ENCODE results near the gene ZNF487.

The ZNF487 gene

DNA sequence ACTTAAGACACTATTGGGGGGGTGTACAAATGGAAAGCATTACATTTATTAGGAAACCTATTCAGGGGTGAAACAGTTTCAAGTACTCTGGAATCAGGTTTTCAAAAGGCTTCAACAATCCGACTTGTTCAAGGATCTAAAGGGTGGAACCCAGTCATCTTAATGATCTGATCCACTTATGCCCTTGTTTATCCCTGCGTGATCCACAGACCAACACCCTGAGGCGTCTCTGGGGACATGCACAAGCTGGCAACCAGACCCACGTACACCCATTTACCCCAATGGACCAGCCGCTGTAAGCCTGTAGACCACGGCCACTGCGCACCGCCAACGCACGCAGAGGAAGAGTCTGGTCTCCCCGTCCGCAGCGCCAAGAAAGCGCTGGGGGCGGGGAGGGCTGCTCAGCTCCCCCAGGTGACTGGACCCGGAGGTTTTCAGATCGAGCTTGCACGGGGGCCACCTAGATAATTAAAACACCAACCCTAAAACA, 41.3 kb upstream of the ZNF487 start:
- Histone ChIP-seq H3K27ac (ENCODE audit: low read depth, low read length) (peak overlapping the region; percentile 99), H3K36me3 (ENCODE audit: control insufficient read depth in 1 of 2, insufficient read depth in 2 of 2, low read length in 2 of 2) (peaks cover 39 to 49% of the 10 kb centered on the region in 2 donors), H3K27me3 (ENCODE audit: control insufficient read depth in 1 of 2, insufficient read depth in 2 of 2, low read length in 2 of 2) (no peaks in the 10 kb centered on the region), H3K9ac (ENCODE audit: low read depth in 1 of 2, low read length in 2 of 2) (peak overlapping the region; percentile 71 to 88), H3K4me3 (ENCODE audit: low read depth in 1 of 2, low read length in 2 of 2) (peak overlapping the region; percentile 80 to 90), H3K4me1 (ENCODE audit: control insufficient read depth in 1 of 2, insufficient read depth in 2 of 2, low read length in 2 of 2) (peaks cover 51 to 59% of the 10 kb centered on the region in 2 donors), H3K9me3 (ENCODE audit: control insufficient read depth in 1 of 2, low read length in 2 of 2) (no peaks in the 10 kb centered on the region)

DNA sequence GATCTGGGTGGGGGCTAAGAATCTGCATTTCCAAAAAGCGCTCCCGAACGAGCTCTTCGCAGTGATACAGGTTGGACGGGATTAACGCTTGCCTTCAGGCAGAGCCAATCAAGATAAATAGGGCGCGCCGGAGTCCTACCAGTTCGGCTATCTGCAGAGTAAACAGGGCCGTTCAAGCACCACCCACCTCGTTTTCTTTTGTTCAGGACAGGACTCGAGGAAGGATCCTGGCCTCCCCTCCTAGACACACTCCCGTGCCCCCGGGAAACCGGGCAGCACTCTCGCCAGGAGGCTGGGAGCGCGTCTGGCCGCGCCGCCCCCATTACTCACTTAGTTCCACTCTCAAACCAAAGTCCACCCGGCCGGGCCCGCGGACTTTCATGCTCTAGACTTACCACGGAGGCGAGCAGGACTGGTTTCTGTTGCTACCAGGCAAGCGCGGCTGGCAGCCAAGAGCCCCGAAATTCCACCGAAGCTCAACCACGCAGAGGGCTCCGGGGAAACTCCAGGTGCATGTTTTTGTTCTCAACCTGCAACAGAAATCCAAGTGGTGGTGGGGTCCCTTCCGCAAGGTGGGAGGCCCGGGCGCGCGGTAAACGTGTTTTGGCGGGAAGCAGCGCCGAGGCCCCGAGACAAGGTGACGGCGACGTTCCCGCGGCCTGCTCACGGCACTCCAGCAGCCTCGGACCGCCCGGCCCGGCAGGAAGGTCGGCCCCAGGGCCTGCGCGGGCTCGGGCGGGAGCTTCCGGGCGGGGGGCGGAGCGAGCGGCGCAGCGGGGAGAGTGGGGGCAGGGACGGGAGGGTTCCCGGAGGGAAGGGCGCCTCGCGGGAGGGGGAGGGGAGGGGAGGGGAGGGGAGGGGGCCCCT, 40.6 kb upstream of the ZNF487 start:
- Histone ChIP-seq H3K9ac (ENCODE audit: low read depth in 1 of 2, low read length in 2 of 2) (peak overlapping the region; percentile 71 to 88), H3K27ac (ENCODE audit: low read depth, low read length) (peak overlapping the region; percentile 99), H3K4me1 (ENCODE audit: control insufficient read depth in 1 of 2, insufficient read depth in 2 of 2, low read length in 2 of 2) (peaks cover 58 to 65% of the 10 kb centered on the region in 2 donors), H3K36me3 (ENCODE audit: control insufficient read depth in 1 of 2, insufficient read depth in 2 of 2, low read length in 2 of 2) (peaks cover 35 to 42% of the 10 kb centered on the region in 2 donors), H3K4me3 (ENCODE audit: low read depth in 1 of 2, low read length in 2 of 2) (peak overlapping the region; percentile 80 to 90), H3K27me3 (ENCODE audit: control insufficient read depth in 1 of 2, insufficient read depth in 2 of 2, low read length in 2 of 2) (no peaks in the 10 kb centered on the region), H3K9me3 (ENCODE audit: control insufficient read depth in 1 of 2, low read length in 2 of 2) (no peaks in the 10 kb centered on the region)

DNA sequence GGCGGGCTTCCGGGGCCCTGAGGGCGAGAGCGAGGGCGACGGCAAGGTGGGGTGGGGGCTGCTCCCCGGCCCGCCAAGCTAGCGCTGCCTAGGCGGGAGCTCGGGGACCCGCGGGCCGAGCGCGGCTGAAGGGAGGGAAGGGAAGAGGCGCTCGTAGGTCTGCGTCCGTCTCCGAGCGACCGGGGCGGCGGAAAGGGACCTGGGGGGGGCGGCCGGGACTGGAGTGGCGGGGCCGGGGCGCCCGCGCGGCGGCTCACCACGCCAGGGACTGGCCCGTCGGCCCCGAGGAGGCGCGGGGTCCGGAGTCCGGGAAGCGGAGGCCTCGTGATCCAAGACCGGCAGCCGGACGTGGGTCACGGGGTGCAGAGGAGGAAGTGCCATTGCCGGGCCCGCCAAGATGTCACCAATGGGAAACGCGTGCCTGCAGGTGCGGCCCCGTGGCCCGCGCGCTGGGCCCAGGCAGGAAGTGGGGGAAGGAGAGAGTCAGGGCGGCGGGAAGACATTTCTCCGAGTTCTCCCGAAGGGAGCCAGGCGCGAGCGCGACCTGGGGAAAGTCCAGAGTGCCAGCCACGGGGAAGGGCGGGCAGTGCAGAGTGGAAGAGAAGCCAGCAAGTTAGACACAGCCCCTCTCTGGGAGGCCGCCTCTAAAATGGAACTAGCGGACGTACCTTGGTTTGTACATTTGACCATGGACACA, 39.8 kb upstream of the ZNF487 start:
- Histone ChIP-seq H3K9me3 (ENCODE audit: control insufficient read depth in 1 of 2, low read length in 2 of 2) (no peaks in the 10 kb centered on the region), H3K4me1 (ENCODE audit: control insufficient read depth in 1 of 2, insufficient read depth in 2 of 2, low read length in 2 of 2) (peaks cover 66 to 71% of the 10 kb centered on the region in 2 donors), H3K27me3 (ENCODE audit: control insufficient read depth in 1 of 2, insufficient read depth in 2 of 2, low read length in 2 of 2) (no peaks in the 10 kb centered on the region), H3K27ac (ENCODE audit: low read depth, low read length) (peak overlapping the region; percentile 99), H3K4me3 (ENCODE audit: low read depth in 1 of 2, low read length in 2 of 2) (peak overlapping the region; percentile 67 to 72), H3K36me3 (ENCODE audit: control insufficient read depth in 1 of 2, insufficient read depth in 2 of 2, low read length in 2 of 2) (peaks cover 29 to 34% of the 10 kb centered on the region in 2 donors), H3K9ac (ENCODE audit: low read depth in 1 of 2, low read length in 2 of 2) (peak overlapping the region; percentile 48 to 66)

DNA sequence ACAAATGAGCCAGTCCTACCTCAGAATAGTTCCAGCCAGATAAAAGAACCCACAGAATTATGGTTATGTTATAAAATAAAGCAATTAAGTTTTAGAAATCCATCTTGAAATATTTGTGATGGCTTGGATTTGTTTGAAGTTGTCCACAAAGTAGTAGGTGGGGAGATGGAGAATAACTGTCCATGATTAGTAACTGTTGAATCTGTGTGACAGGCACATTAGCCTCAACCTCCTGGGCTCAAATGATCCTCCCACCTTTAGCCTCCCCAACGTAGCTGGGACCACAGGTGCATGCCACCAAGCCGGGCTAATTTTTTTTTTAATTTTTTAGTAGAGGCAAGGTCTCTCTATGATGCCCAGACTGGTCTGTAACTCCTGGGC, 38.0 kb upstream of the ZNF487 start:
- H3K4me1 ChIP-seq (ENCODE audit: control insufficient read depth in 1 of 2, insufficient read depth in 2 of 2, low read length in 2 of 2): peaks cover 79 to 80% of the 10 kb centered on the region in 2 donors
- H3K4me3 ChIP-seq (ENCODE audit: low read depth in 1 of 2, low read length in 2 of 2): peak overlapping the region; percentile 67 to 72
- H3K9ac ChIP-seq (ENCODE audit: low read depth in 1 of 2, low read length in 2 of 2): peak overlapping the region; percentile 48 to 66
- no peaks in the 10 kb centered on the region for H3K27me3 ChIP-seq (ENCODE audit: control insufficient read depth in 1 of 2, insufficient read depth in 2 of 2, low read length in 2 of 2)
- H3K9me3 ChIP-seq (ENCODE audit: control insufficient read depth in 1 of 2, low read length in 2 of 2): no peaks in the 10 kb centered on the region
- H3K27ac ChIP-seq (ENCODE audit: low read depth, low read length): peak overlapping the region; percentile 20
- peaks cover 14 to 18% of the 10 kb centered on the region in 2 donors for H3K36me3 ChIP-seq (ENCODE audit: control insufficient read depth in 1 of 2, insufficient read depth in 2 of 2, low read length in 2 of 2)

DNA sequence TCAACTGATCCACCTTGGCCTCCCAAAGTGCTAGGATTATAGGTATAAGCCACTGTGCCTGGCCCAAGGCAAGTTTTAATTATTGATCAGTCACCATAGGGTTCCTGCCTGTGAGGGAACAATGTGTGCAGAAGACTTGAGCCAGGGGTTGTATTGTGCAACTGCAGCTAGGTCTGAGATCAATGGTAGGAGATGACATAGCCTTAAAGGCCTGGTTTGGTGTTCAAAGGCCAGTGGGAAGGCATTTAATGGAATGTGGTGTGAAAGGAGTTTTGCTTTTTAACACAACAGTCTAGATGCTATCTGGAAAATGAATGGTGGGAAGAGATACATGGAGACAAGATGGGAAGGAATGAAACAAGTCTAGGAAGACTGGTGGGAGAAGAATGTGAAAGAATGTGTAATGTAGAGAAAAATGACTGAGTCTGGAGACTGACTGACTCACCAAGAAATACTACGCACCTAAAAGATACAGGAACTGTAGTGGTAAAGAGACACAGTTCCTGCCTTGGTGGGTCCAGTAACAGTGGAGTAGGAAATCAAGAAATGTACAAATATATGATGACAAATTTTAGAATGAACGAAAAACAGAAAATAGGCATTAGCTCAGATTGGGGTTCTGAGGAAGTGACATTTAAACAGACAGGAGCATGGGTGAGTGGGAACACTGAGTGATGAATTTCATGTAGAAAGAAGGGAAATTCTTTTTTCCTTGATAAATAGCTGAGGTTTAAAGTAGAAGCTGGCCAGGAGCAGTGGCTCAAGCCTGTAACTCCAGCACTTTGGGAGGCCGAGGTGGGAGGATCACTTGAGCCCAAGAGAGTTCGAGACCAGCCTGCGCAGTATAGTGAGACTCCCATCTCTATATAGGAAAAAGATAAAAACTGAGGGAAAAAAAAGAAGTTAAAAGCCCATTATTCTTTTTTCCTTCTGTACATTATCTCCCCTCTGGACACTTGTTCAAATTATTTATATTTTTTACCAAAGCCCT, 37.3 kb upstream of the ZNF487 start:
- H3K9ac ChIP-seq (ENCODE audit: low read depth in 1 of 2, low read length in 2 of 2): peak overlapping the region; percentile 48 to 66
- H3K9me3 ChIP-seq (ENCODE audit: control insufficient read depth in 1 of 2, low read length in 2 of 2): no peaks in the 10 kb centered on the region
- peak overlapping the region; percentile 20 for H3K27ac ChIP-seq (ENCODE audit: low read depth, low read length)
- H3K4me3 ChIP-seq (ENCODE audit: low read depth in 1 of 2, low read length in 2 of 2): peak overlapping the region in 1 of 2 donors; percentile 41
- H3K36me3 ChIP-seq (ENCODE audit: control insufficient read depth in 1 of 2, insufficient read depth in 2 of 2, low read length in 2 of 2): peaks cover 7 to 11% of the 10 kb centered on the region in 2 donors
- peaks cover 75 to 80% of the 10 kb centered on the region in 2 donors for H3K4me1 ChIP-seq (ENCODE audit: control insufficient read depth in 1 of 2, insufficient read depth in 2 of 2, low read length in 2 of 2)
- H3K27me3 ChIP-seq (ENCODE audit: control insufficient read depth in 1 of 2, insufficient read depth in 2 of 2, low read length in 2 of 2): no peaks in the 10 kb centered on the region

DNA sequence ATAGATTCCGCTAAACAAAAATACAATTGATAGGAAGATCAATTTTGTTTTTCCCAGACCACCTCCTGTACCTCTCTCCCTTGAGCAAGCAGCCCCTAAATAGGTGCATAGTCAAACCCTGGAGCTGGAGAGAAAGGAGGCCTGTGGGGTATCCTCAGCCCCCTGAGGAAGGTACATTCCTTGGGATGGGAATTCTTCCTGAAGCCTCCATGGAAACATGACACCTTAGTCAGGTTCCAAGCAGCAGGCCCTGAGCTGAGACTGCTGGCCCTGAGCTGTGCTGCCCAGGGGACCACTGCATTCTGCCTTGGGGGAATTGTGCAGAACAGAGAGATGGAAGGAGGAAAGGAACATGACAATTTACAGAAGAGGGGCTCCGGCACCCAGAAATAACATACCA, 35.3 kb upstream of the ZNF487 start:
- Histone ChIP-seq H3K27ac (ENCODE audit: low read depth, low read length) (no peak overlapping the region), H3K4me1 (ENCODE audit: control insufficient read depth in 1 of 2, insufficient read depth in 2 of 2, low read length in 2 of 2) (peaks cover 68 to 81% of the 10 kb centered on the region in 2 donors), H3K4me3 (ENCODE audit: low read depth in 1 of 2, low read length in 2 of 2) (no peak overlapping the region), H3K9me3 (ENCODE audit: control insufficient read depth in 1 of 2, low read length in 2 of 2) (no peaks in the 10 kb centered on the region), H3K27me3 (ENCODE audit: control insufficient read depth in 1 of 2, insufficient read depth in 2 of 2, low read length in 2 of 2) (no peaks in the 10 kb centered on the region), H3K9ac (ENCODE audit: low read depth in 1 of 2, low read length in 2 of 2) (peak overlapping the region in 1 of 2 donors; percentile 35), H3K36me3 (ENCODE audit: control insufficient read depth in 1 of 2, insufficient read depth in 2 of 2, low read length in 2 of 2) (peaks cover 0 to 10% of the 10 kb centered on the region in 2 donors)

DNA sequence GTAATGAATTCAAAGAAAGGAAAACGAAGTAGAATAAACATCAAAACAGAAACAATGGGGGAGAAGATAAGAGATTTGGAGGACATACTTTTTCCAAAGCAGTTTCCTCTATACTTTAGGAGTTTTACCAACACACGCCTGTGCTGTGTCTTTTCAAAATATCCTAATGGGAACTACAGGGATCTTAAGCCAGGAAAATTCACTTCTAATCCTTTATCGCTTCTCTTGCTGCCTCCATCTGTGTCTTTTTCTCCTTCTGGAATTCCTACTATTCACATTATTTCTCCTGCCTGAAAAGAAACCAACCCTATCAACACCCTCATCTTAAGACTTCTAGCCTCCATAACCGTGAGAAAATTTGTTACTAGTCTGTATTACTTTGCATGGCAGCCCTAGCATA, 34.7 kb upstream of the ZNF487 start:
- H3K9ac ChIP-seq (ENCODE audit: low read depth in 1 of 2, low read length in 2 of 2): peak overlapping the region in 1 of 2 donors; percentile 22
- peaks cover 68 to 81% of the 10 kb centered on the region in 2 donors for H3K4me1 ChIP-seq (ENCODE audit: control insufficient read depth in 1 of 2, insufficient read depth in 2 of 2, low read length in 2 of 2)
- H3K27me3 ChIP-seq (ENCODE audit: control insufficient read depth in 1 of 2, insufficient read depth in 2 of 2, low read length in 2 of 2): no peaks in the 10 kb centered on the region
- no peaks in the 10 kb centered on the region for H3K9me3 ChIP-seq (ENCODE audit: control insufficient read depth in 1 of 2, low read length in 2 of 2)
- no peak overlapping the region for H3K27ac ChIP-seq (ENCODE audit: low read depth, low read length)
- no peak overlapping the region for H3K4me3 ChIP-seq (ENCODE audit: low read depth in 1 of 2, low read length in 2 of 2)
- H3K36me3 ChIP-seq (ENCODE audit: control insufficient read depth in 1 of 2, insufficient read depth in 2 of 2, low read length in 2 of 2): peaks cover 0 to 10% of the 10 kb centered on the region in 2 donors

DNA sequence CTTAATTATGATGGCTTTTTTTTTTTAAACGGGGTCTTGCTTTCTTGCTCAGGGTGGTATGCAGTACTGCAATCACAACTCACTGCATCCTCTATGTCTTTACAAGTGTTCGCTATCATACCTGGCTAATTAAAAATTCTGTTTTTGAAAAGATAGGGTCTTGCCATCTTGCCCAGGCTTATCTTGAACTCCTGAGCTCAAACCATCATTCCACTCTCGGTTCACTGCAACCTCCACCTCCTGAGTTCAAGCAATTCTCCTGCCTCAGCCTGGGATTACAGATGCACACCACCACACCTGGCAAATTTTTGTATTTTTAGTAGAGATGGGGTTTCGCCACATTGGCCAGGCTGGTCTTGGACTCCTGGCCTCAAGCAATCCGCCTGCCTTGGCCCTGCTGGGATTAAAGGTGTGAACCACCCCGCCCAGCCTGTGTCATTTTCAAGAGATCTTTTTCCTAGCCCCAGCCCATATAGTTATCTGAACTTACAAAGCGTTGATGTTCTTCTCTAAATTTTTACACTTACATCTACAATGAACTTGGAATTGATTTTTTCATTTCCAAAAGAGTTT, 33.9 kb upstream of the ZNF487 start:
- Histone ChIP-seq H3K27me3 (ENCODE audit: control insufficient read depth in 1 of 2, insufficient read depth in 2 of 2, low read length in 2 of 2) (no peaks in the 10 kb centered on the region), H3K27ac (ENCODE audit: low read depth, low read length) (no peak overlapping the region), H3K36me3 (ENCODE audit: control insufficient read depth in 1 of 2, insufficient read depth in 2 of 2, low read length in 2 of 2) (peaks cover 0 to 10% of the 10 kb centered on the region in 2 donors), H3K4me3 (ENCODE audit: low read depth in 1 of 2, low read length in 2 of 2) (peak overlapping the region; percentile 25 to 28), H3K4me1 (ENCODE audit: control insufficient read depth in 1 of 2, insufficient read depth in 2 of 2, low read length in 2 of 2) (peaks cover 63 to 77% of the 10 kb centered on the region in 2 donors), H3K9me3 (ENCODE audit: control insufficient read depth in 1 of 2, low read length in 2 of 2) (no peaks in the 10 kb centered on the region), H3K9ac (ENCODE audit: low read depth in 1 of 2, low read length in 2 of 2) (peak overlapping the region in 1 of 2 donors; percentile 22)
